Measurements from ENCODE around the gene MRPL28.
"Not testable (repeated sequence)": the region's sequence is repeated elsewhere in the genome, so short reads cannot be mapped to it uniquely, and the experiment has no call there.

Gene MRPL28

DNA sequence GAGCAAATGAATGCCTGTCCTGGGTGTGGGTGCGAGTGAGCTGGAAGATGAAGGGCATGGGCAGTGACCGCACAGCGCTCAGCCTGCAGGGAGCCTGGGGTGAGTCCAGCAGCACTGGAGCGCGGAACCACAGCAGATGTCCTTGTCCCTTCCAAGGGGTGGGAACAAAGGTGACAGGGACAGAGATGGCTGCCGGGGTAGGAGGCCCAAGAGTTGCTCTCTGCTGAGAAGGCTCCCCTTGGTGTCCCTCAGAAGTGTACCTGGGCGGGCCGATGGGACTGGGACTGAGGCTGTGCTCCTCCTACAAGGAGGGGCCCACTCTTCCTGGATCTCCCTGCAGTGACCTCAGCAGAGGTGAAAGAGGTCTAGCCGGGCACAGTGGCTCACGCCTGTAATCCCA is 19.0 kb upstream of the MRPL28 start:
- no peak for FAIRE-seq

DNA sequence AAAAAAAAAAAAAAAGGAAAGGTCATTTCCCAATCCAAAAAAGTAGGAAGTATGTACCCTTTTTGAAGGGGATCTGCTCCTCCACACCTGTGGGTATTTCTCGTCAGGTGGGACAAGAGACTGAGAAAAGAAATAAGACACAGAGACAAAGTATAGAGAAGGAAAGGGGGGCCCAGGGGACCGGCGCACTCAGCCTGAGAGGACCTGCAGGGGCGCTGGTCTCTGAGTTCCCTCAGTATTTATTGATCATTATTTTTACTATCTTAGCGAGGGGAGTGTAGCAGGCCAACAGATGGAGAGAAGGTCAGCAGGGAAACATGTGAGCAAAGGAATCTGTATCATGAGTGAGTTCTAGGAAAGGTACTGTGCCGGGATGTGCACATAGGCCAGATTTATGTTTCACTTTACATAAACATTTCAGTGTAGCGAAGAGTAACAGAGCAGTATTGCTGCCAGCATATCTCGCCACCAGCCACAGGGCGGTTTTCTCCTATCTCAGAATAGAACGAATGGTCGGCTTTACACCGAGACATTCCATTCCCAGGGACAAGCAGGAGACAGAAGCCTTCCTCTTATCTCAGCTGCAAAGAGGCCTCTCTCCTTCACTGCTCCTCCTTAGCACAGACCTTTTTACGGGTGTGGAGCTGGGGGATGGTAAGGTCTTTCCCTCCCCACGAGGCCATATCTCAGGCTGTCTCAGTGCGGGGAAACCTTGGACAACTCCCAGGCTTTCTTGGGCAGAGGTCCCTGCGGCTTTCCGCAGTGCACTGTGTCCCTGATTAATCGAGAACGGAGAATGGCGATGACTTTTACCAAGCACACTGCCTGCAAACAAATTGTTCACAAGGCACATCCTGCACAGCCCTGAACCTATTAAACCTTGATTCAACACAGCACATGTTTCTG is 17.7 kb upstream of the MRPL28 start:
- not testable (repeated sequence) for FAIRE-seq

DNA sequence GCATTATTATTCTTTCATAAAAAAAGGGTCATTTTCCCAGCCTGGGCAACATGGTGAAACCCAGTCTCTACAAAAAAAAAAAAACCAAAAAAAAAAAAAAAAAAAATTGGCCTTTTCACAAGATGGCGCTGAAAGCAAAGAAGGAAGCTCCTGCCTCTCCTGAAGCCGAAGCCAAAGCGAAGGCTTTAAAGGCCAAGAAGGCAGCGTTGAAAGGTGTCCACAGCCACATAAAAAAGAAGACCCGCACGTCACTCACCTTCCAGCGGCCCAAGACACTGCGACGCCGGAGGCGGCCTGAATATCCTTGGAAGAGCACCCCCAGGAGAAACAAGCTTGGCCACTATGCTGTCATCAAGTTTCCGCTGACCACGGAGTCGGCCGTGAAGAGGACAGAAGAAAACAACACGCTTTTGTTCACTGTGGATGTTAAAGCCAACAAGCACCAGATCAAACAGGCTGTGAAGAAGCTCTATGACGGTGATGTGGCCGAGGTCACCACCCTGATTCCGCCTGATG is 16.4 kb upstream of the MRPL28 start:
- FAIRE-seq: no peak

DNA sequence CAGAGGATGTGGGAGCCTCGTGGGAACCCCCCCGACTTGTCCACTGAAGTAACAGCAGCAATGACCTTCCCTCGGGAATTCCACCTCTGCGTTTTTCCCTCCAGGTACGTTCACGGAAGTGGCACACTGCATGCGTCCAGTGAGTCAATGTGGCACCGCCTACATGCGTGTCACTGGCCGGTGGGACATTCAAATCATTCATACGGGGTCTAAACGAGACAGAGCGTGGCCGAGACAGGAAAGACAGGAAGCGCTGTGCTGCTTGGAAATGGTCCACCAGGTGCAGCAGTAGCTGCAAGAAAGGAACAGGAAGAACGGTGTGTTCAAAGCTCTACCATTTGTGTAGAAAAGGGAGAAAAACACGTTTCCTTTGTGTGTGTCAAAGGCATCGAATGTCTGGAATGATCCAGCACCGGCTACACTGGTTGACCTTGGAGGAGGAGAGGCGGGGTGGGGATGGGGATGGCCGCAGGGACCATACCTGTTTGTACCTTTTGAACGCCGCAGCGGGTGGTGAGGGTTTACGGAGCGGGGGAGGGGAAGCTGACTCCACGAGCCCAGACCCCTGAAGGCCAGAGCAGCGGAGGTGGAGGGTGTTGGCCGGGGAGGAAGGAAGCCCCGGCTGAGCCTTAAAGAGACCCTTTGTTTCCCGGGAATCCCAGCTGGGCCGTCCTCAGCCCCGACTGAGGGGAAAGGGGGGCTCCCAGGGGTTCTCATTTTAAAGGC is 13.2 kb upstream of the MRPL28 start:
- FAIRE-seq: no peak

DNA sequence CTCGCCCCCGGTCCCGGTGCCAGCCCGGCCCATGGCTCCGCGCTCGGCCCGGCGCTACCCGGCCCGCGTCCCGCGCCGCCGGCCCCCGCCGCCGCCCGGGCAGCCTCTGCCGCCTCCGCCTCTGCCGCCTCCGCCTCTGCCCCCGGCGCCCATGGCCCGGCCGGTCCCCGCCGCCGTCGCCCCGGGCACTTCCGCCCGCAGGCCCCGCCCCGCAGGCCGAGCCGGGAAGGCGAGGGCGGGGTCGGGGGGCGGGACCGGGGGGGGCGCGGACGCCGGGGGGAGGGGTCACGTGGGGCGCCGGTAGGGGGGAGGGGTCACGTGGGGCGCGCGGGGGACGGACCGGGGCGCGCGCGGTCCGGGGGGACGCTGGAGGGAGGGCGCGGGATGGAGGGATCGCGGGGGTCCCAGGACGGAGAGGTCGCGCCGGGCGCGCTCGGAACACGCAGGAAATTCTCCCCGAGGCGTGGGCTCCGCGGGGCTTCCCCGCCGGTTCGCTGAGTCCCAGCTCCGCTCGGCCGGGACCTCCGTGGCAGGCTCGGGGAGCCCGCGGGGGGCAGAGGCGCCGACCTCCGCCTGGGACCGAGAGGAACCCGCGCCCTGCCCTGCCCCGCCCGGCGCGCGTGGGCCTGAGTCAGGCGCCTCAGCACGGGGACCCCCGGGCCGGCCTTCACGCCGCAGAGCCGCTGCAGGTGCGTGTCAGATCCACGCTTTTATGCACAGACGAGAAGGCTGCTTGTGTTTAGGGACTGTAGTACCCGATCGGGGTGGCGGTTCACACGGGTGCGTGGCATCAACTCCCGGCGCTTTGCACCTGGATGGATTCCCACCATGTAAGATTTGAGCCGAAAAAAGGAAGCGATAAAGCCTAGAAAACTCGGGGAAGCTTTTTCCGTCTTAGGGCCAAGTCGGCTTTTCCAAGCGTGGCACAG is 11.7 kb upstream of the MRPL28 start, which contains the start of gene PGAP6:
PGAP6 (minus strand) TSS at position 190 of the 929 bp plus-strand sequence; CDS start at position 33, 157 bp downstream.
- no peak for FAIRE-seq

DNA sequence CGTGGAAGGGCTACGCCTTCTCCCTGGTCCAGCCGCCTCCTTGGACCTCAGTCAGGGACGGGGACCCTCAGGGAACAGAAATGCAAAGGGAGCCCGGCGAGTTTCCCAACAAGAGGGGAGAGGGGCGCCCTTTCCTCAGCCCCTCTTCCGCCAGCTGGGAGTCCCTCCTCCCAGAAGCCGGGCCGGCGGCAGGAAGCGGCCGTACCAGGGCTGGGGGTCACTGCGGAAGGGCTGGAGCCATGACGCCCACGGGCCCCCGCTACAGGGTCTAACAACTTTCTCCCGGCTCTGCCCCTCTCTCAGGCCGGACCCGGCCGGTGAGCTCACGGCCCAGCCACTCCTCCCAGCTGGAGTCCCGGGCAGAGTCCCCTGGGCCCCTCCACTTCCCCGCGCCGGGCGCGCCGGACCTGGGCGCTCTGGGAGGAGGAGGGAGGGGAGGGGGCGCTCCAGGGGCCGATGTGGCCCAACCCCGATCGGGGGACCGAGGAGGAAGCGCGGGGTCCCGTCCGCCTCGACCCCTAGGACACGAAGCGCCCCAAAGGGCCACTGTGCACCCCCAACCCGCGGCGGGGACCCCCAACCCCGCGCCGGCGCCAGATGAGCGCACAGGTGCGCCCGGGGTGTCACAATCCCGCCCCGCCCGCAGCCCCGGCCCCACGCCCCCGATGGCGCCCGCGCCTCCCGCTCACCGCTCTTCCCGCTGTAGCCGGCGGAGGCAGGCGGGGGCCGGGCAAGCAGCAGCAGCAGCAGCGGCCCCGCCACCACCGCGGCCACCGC is 10.9 kb upstream of the MRPL28 start:
- no peak for FAIRE-seq

DNA sequence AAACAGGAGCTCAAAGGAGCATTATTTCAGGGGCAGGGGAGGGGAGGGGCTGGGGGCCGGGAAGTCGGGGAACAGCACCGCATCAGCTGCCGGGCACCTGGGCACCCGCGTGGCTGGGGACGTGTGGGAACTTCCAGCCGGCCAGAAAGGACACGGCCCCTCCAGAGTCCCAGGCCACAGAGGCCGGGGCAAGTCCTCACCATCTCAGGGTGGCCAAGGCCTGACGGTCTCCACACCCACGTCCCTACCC is 10.3 kb upstream of the MRPL28 start:
- no peak for FAIRE-seq

DNA sequence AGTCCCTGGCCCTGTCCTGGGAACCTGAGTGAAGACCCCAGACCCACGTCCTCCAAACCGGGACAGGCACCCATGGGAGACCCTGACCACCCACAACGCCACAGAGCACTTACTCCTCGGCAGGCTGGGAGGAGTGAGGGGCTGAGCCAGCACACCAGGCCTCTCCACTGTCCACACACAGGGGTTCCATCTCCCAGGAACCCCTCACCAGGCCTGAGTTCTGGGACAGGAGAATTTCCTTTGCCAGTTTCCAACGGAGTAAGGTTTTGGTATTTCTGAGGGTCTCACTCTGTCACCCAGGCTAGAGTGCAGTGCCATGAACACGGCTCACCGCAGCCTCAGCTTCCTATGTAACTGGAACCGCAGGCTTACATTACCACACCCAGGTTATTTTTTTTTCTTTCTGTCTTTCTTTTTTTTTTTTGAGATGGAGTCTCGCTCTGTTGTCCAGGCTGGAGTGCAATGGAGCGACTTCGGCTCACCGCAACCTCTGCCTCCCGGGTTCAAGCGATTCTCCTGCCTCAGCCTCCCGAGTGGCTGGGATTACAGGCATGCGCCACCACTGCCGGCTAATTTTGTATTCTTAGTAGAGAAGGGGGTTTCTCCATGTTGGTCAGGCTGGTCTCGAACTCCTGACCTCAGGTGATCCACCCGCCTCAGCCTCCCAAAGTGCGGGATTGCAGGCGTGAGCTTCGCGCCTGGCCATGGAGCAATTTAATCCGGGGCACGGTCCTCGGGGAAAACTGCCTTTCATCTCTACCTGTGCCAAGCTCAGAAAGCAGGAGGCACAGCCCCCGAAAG is 9.8 kb upstream of the MRPL28 start:
- no peak for FAIRE-seq

DNA sequence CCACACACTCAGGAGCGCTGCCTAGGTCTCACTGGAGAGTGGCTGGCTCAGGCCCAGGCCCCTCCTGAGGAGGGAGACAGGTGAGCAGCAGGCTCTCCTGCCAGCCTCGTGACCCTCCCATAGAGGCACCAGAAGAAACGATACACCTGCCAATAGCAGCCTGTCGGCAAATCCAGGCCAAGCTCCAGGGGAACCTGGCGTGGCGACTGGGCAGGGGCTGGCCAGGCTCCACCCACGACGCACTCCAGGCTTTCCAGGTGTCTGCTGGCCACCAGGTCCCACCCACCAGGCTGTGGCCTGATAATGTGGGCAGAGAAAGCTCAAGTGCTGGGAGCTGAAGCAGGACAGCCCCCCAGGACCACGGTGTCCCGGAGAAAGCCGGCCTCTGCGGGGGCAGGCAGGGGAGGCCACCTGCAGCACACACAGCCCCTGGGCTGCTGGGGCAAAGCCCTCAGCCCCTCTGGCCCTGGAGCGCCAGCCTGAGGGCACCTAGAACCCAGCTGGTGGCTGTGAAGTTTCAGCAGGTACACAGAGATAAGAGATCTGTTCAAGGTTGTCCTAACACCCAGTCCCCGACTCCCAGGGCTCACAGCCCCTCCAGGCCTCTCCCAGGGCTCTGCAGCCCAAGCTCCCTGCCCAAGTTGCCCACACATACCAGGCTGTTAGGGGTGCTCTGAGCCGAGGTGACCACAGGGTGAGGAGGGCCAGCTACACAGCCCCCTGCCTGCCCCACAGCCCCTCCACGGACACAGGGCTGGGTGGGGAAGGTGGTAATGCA is 9.0 kb upstream of the MRPL28 start:
- no peak for FAIRE-seq

DNA sequence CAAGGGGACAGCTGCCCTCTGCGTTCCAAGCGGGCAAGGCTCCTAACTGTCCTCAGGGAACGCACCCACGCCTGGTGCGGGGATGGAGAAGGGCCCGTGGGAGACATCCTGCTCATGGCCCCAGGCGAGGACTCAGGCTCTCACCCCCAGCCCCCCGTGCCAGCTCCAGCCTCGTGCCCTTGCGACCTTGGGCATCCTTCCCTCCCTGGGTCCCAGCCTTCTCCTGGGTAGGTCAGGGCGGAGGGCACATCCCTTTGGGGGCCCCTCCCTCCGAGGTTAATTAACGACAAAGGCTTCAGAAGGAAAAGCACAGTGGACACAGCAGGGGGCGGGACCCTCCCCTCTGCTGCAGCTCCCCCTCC is 8.5 kb upstream of the MRPL28 start:
- no peak for FAIRE-seq

DNA sequence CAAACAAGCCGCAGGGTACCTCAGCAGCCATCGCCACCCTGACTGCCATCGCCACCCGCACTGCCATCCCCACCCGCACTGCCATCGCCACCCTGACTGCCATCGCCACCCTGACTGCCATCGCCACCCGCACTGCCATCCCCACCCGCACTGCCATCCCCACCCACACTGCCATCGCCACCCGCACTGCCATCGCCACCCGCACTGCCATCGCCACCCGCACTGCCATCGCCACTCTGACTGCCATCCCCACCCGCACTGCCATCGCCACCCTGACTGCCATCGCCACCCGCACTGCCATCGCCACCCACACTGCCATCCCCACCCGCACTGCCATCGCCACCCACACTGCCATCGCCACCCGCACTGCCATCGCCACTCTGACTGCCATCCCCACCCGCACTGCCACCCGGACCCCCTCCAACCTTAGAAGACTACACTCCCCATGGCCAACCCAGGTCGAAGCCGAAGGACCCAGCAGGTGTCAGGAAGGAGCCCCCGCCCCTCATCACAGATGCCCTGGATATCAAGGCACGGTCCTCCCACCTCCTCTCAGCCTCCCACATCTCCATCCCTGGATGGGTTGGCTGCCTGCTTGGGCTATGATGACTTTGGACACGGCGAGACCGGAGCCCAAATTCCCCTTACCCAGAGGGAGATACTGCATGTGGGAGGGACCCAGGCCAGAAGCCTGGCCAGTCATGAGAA is 7.9 kb upstream of the MRPL28 start:
- FAIRE-seq: not testable (repeated sequence)

DNA sequence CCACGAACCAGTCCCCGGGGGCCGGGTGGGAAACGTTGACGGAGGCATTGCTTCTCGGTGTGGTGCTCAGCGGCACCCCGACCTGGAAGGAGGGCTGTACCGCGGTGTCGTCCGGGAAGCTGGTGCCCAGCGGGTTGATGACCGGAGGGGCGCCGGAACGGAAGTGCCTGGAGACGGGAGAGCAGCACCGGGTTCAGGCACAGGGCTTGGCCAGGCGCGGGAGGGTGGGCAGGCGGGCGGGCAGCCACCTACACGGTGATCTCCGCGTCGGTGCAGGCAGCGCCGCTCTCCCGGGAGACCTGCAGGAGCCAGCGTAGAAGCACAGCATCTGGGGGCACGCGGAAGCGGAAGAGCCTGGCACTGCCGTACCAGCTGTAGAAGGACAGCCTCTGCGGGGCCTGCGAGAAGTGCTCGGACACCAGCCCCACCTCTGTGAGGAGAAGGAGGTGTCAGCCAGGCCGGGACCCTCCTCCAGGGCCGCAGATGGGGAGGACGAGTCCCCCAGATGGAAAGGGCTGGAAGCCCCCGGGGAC is 7.1 kb upstream of the MRPL28 start:
- no peak for FAIRE-seq

DNA sequence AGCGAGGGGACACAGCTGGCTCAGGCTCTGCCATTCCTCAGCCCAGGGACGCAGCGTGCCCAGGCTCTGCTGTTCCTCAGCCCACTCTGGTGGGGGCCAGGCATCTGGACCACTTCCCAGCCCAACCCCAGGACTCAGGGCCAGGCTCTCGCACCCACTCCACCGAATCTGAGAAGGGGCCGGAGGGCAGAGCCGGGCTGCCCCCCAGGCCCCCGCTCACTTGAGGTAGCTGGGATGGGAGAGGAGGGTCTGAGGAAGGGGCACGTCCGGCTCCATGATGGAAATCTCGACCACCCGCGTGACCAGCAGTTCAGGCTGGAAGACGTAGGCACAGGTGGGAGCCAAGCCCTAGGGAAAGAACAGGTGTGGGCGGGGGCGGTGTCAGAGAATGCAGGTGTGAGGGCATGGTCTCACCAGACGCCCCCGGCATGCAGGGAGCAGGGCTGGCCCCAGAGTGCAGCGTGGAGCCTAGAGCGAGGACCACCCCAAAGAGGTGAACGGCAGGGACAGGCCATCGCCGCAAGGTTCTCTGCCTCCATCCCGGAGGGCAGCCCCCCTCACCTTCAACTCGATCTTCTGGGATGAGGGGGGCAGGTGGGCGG is 6.6 kb upstream of the MRPL28 start:
- no peak for FAIRE-seq

DNA sequence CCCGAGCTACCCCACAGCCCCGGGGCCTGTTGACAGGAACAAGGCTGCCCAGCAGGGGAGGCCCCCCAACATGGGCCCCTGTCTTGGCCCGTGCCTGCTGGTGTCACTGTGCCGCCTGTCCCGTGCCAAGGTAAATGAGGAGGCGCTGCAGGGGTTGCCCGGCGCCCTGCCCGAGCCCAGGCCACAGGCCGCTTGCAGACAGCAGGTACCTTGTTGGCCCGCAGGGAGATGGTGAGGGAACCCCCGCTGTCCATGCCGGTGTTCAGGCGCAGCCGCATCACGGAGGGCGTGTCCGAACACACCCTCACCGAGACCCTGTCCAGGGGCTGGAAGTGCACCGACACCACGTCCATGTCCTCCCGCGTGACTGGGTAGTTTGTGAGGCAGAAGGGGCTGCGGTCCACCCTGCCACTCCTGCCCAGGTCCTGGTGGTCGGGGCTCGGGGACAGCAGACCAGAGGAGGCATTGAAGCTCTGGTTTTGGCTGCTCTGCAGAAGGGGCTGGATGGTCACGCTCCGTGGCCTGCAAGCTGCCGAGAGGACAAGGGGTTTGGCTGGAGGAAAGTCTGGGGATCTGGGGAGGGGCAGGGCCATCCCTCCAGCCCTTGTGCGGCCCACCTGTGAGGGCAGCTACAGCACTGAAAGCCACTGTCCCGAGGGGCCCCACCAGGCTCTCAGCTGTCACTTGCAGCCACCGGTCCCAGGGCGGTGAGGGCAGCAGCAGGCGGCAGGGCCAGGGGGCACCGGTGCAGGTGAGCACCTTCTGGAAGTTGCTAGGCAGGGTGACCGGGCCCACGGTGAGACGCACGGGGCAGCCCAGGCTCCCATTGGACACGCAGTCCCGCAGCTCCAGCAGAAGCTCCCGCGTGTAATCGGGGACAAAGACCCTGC is 5.8 kb upstream of the MRPL28 start:
- FAIRE-seq: no peak

DNA sequence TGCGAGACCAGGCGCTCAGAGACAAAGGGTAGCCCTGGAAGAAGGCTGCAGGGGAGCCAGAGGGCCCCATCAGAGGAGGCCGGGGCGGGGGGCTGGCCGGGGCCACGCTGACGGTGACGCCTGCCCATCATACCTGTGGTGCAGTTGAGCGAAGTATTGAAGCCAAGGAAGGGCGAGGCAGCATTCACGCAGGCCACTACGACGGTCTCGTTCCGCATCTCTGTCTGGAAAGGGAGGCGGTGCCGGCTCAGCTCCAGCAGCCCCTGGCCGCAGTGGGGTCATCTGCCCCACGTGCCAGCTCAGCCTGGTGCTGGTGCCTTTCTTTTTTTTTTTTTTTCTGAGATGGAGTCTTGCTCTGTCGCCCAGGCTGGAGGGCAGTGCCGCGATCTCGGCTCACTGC is 4.9 kb upstream of the MRPL28 start:
- FAIRE-seq: no peak

DNA sequence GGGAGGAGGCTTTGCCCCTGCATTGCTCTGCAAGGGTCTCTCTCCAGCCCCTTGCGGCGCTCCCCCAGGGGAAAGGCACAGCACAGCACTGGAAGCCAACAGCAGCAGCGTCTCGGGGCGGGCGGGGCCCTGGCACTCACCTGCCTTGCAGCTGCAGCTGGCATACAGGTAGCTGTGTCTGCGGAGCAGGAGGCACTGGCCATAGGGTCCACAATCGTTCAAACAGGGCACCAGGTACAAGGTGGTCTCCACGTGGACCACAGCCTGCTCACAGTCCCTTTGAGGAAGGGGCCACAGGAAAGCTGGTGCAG is 4.2 kb upstream of the MRPL28 start:
- no peak for FAIRE-seq

DNA sequence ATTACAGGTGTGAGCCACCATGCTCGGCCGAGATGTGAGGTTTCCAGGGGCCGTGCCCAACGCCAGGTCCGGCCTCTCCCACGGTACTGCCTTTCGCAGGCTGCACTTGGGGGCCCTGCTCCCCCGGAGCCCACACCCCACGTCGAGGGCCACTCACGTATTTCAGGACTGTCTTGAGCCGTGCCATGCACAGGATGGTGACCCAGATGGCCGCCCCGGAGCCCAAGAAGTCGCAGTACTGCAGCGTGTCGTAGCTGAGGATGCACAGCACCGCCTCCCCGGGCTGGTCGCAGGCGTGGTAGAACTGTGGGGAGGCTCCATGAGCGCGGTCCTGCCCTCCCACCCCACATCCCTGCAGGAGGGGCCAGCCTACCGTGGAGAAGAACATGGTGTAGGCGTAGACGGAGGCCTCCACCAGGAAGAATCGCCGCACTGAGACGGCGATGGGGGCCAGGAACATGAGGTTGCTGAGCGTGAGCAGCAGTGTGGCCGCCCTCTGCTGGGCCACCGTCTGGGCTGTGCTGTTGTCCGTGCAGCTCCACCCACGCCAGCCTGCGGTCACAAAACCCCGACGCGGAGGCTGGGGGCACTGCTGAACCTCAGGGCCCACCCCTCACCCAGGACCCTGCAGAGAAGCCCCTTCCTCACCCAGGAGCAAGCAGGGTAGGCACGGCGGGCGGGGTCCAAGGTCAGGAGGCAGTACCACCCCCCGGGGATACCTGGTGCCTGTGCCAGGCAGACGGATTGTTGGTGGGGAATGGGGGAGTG is 3.7 kb upstream of the MRPL28 start:
- no peak for FAIRE-seq

Measured in colon (tissue), 2 donors.